Stimulated activated naive CD4-positive, alpha-beta T cell treated with Interleukin-2 at 50 U/mL for 16 hours (primary cell): ENCODE data around the gene RELCH.

ENCODE experiments used
- DNase-seq: peaks from one replicate; lab custom pipeline; 2025; lab: John Stamatoyannopoulos, UW

Gene RELCH

DNA sequence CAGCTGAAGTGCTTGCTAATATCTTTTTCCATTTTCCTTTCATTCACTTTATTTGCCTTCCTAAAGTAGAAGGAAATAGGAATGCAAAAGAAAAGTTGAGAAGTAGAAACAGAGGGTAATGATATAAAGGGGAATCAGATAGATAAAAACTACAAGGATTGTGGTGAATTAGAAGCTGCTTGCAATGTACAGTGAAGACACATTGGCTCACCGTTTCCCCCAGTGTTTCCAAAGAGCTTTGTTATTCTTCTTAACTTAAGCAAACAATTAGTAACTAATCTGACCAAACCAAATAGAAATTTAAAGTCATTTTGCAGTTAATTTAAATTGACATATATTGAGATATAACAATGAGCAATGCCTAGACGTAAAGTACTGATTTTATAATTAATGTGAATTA is 63.4 kb downstream of the RELCH start:
- DNase-seq = no peak

DNA sequence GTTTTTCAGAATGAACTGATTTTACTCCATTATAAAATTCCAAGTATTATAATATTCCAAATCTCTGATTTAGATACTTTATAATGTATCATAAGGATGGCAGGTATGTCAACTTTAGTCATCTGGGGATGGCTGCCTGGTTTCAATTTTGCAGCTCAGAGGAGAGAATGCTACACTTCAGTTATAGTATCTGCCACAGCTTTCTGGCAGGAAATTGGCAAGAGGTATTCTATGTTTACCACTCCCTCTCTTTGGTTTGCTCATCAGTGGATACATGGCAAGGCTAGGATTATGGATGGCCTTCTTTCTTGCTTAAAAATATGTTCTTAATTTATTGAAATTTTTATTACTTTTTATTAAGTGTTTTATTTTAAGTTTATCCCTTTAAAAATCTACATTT is 71.0 kb downstream of the RELCH start:
- DNase-seq = no peak

DNA sequence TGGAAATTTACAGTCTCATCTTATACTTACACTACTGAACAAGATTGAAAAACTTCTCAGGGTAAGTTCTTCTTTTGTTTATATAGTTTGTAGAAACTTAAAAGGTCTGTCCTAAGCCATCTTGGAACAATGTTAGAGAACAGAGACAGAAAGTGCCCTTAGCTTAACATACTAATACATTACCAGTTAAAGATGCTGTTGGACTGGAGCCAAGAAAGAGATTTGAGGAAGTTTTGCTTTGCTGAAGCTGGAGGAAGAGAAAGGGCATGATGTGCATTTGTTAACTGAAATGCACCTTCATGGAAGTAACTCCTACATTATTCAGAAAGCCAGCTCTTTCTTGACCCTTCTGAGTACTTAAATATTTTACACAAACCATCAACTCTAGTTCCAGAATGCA is 71.6 kb downstream of the RELCH start:
- DNase-seq = no peak

DNA sequence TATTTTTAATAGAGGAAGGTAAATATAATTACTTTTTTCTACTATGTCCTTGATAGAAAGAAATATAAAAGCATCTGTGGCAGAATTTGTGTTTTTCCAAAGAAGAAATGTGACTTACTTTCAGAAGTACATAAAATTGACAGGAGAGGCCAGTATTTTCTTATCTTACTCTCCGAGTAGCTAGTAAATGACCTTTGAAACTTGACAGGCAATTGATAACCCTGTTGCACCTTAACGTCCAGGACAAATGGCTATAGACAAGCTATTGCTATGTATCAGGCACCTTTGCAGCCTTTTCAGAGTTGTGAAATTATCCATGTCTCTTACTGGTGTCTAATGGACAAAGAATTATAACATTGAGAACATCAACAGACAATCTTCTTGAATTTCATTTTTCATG is 75.0 kb downstream of the RELCH start:
- DNase-seq = no peak

DNA sequence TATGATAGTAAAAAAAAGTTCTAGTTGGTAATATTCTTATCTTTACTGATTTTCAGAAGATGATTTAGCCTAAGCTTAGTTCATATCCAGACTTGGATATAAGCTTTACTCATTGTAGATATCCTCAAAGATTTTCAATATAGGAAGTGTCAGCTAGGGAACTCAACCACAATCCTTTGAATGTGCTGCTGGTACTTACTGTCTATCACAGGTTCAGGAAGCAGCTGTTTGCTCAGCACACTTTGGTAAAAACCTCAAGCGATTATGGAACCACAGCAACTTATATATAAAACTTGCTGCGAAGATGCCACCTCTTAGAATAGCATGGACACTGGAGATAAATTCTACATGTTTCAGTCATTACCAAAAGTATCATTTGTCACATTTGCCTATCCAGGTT is 77.9 kb downstream of the RELCH start:
- DNase-seq = no peak

DNA sequence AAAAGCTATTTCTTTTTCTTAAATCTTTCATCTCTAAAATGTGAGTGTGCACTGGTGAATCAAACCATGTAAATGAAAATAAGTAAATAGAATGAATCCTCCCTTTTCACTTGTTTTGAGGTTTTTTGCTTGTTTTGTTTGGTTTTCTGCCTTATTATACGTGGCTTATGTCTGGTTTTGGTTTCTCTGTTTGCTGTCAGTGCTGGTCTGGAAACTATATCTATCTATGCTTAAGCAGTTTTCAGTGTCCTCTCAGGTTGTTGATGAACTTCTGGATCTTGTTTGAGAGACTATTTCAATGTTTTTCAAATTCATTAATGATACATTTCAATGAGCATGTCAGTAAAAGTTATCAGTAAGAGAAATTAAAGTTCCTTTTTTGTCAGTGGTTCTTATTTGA is 90.0 kb downstream of the RELCH start:
- DNase-seq = no peak

DNA sequence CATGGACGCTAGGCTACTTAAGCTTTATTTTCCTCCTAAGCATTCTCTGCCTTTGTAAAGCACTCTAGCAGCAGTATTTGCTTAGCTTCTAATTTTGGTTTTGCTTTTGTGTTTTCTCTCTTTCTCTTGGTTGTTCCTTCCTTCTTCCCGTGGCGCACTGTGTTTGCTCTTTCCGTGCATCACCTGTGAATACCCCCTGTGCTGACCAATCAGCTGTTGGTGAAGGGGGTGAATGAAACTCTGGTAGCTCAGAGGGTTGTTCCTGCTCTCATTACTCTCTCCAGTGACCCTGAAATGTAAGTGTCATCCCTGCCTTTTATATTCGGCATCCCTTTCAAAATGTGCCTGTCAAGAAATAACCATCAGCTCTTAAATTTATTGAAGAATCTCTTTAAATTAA is 92.5 kb downstream of the RELCH start:
- no peak for DNase-seq

DNA sequence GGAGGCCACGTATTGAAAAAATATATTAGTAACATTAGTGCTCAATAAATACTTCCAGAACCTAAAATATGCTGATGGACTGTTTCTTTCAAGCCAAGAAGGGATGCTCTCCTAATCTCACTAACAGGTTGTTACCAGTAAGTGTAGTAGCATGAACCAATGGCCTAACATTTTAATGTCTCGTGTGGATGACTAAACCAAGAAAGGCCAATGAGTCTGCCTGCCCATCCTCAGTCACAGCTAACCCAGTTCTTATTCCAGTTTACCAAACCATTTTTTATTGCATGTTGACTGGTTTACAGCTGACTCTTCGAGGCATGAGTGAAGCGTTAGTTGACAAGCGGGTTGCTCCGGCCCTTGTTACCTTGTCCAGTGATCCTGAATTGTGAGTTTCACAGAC is 93.0 kb downstream of the RELCH start:
- no peak for DNase-seq

DNA sequence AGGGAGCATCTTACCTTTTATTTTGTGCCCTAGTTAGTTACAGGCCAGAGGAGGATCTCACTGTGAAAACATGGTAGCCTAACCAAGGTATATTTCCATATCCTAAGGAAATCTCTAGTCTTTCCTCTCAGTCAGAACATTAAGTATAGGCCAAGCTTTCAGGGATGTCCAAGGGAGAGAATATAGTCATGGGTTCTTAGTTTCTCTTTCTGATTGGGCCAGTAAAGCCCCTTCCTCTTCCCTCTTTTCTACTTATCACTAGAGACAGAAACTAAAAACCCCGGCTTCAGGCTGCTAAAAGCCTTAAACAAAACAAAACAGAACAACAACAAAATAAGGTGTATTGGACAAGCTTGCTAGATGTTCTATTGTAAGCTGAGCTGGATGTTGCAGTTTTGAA is 93.7 kb downstream of the RELCH start:
- no peak for DNase-seq

DNA sequence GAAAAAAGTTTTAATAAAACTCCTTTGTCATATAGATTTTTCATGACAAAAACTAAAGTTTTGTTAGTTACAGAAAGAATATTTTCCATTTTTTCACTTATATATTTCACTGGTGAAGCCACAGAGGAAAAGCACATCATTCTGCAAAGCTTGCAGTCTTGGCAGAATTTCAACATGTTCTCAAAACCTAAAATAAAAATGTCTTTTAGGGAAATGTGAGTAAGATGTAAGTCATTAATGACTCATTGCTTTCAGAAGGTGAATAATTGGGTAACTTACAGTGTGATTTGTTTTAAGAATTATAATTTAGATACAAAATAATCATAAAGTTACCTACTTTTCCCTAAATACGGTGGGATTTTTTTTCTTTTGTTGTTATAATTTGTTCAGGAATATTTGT is 94.6 kb downstream of the RELCH start:
- no peak for DNase-seq

DNA sequence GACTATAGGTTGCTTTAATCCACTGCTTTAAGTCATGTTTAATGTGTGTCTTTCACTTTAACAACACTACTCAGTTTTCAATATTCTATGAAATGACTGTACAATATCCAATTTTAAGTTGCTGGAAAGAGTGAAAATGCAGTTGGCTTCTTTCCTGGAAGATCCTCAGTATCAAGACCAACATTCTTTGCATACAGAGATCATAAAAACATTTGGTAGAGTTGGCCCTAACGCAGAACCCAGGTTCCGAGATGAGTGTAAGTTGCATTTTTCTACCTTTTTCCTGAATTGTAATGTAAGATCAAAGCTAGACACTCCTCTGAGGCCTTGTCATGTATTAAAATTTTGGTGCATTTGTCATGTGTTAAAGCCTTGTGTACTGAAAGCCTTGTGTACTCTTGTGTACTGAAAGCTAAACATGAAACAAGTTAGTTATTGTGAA is 95.2 kb downstream of the RELCH start:
- DNase-seq = no peak

DNA sequence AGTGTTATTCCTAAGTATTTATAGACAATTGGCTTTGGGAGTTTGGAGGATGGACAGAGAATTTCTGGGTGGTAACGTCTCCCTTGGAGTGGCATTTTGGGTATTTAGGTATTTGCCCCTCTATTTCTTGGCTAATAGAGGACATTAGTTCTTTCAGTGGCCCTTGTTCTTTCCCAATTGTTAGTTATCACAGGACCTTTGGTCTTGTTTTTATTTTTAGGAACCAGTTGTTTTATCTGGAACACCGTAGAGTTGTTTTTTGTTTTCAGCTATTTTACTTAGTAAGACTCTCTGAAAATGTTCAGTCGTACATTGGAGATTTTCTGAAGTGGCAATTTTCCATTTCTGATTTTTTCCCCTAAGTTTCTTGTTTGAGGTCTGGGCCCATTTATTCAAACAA is 97.6 kb downstream of the RELCH start:
- DNase-seq = no peak

DNA sequence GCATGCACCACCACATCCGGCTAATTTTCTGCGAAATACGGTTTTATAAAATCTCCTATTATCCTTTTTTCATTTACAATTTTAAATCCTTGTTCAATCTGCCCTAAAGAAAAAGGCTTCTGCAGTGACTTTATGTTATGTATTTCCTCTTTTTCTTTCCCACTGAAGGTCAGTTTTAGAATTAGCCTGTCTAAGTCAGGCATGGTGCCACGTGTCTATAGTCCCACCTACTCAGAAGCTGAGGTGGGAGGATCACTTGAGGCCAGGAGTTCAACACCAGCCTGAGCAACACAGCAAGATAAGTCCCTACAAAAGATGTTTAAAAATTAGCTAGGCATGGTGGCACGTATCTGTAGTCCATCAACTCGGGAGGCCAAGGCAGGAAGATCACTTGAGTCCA is 98.2 kb downstream of the RELCH start:
- no peak for DNase-seq

DNA sequence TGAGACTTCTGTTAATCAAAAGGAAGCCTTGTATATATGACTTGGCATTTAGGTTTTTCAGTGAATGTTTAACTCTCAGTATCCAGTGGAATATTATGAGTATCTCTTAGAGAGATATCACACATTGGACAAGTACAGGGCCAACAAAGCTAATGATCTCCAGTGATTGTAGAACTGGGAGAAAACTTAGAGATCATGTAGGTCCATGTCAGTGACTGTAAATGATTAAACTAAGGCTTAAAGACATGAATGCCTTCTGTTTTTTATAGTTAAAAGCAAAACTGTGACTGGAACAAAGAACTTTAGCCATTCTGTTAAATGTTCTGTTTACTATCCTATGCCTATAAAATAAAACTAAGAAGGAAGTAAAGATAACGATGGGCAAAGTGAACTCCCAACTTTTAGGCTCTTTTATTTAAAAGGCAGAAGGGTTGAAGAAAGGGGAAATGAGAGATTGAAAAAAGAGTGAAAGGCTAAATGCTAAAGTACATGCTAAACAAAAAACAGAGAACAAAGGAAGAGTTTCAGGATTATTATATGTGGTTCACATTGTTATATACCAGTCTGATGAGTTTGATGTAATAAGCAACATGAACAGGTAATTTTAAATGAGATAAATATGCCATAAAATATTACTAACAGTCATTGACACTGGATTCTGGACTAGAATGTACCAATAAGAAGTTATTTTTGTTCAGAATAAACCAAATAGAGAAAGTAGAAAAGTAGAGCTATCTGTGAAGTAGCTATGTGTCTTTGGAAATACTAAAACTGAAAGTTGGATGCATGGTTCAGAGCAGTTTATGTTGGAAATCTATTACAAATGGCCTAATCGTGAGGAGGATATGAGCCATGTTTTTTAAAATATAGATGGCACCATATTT is 101.0 kb downstream of the RELCH start:
- DNase-seq = no peak

DNA sequence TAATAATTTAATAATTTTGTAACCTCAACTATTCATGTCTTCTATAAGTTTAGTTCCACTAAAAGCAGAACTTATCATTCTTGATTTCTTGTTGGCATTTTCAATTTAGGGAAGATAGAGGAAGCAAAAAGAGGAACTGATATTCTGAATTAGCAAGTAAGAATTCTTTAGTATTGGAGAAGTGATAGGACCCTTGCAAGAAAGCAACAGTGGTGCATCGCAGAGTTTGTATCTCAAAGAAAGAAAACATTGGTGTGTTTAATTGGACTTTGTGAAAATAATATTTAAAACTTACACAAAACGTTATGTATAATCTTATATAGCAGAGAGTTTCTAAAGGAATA is 101.6 kb downstream of the RELCH start:
- DNase-seq = no peak

DNA sequence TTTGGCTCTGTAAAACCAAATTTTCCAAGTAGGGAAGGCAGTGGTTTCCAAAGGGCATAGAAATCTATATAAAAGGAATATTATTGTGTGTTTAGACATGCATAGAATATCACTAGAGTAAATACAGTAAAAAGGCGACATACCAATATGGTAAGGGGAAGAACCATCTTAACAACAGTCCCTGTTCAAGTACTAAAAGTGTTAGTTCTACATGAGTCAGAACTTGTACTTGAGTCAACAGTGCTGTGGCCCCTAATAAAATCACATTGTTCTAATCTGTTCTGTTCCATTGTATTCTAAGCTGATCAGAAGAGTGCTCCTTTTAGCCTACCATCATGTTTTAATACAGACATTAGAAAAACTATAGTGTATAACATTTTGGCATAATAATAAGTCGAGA is 102.0 kb downstream of the RELCH start:
- no peak for DNase-seq

DNA sequence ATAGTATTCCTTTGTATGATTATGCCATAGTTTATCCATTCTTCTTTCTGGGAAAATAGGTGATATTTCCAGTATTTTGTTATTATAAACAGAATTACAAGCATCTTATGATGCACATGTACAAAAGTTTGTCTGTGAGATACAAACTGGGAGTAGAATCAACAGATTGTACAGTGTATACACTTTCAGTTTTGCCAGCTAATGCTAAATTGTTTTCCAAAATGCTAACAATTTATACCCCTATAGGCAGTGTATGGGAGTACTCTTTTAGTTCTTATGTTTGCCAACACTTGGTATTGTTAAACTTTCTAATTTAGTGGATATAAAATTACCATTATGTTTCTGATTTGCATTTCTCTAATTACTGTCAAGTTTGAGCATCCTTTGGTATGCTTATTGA is 107.0 kb downstream of the RELCH start:
- no peak for DNase-seq

DNA sequence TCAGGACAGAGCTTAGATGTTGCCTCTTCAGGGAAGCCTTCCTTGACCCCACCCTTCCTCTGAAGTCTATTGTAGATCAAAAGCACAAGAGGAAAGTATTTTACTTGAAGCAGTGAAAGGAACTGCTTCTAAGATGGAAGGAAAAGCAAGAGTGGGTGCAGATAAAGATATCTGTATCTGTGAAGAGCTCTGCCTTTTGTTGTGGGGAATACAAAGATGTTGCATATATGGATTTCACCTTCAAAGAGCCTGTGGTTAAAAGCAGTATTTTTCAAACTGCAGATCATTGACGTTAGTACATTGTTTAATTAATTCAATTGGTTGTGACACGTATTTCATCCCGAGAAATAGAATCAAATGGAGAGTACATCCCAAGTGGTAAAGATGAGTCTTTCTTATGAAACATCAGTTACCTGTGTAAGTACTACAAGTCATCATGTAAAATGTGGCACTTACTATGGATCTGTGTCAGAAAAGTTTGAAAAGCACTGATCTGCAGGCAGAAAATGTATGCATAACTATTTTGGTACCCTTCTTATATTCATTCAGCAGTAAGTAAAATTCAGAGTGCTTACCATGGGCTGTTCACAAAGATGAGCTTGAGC is 113.4 kb downstream of the RELCH start:
- DNase-seq = no peak

DNA sequence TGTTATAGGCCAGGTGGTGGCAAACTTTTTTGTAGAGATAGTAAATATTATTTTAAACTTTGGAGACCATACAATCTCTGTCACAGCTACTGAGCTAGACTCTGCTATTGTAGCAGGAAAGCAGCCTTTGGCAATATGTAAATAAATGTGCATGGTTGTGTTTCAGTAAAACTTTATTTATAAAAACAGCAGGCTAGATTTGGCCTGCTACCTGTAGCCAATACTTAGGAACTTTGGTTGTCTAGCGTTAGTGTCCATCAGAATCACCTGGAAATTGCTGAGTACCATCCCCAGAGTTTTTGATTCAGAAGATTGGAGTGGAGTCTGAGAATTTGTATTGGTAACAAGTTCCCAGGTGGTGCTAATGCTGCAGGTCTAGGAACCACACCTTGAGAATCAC is 114.3 kb downstream of the RELCH start:
- DNase-seq = no peak

DNA sequence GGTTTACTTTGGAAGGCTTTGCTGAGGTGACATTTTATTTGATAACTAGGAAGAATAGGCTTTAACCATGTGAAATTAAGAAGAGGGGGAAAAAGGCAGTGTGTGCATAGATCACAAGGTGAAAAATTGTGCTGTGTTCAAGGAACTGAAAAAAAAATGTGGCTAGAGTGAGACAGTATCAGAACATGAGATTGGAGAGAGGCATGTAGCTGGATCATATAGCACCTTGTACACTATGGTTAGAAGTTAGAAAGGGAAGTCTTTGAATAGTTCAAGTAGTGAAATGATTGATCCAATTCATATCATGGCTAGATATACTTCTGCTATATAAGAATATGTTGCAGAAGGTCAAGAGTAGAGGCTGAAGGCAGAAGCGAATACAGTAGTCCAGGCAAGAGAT is 125.8 kb downstream of the RELCH start:
- no peak for DNase-seq

DNA sequence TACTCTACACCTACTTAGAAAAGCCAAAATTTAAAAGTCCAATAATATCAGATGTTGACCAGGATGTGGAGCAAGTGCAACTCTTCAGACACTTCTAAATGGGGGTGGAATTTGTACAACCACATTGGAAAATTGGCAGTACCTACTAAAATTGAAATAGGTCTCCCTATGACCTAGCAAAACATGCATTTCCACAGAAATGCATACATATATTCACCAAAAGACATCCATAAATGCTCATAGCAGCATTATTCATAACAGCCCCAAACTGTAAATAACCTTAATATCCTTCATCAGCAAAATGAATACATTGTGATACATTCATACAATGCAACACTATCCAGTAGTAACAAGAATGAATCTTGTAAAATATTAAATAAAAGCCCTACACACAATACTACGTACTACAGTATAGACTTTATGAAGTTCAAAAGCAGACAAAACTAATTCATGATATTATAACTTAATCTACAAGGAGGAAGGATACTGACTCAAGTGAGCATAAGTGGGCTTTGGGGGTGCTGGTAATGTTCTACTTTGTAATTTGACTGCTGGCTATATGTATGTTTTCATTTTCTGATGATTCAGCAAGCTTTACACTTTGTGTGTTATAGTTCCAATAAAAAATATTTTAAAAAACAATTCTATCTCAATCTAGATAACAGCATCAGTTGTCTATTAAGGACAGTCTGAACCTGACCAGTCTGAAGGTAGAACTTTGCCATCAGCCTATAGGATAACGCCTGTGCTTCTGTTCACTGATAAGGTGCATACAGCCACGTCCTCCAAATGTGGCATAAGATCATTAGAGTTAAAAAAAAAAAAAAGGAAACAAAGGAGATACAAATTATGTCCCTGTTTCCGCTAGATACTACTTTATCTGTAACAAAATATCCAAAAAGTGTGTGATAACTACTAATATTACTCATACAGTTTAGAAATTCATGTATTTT is 131.4 kb downstream of the RELCH start:
- DNase-seq = no peak

DNA sequence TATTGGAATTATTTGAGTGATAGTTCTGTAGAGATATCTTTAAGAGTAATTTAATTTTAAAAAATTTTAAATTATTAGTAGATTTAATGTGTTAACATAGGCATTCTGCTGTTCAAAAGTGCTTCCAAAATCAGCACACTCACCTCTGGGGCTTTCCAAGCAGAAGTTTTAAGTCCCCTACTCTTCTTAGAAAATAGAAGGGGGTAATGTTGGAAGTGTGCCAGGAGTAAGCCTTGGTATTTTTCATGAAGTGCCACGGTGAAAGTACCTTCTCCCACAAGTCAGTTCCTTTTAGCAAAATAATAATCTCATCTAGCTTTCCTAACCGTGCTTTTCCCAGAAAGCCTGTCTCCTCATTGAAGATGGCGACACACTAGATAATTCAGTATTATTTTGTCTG is 134.1 kb downstream of the RELCH start:
- DNase-seq = no peak
